Measurements from ENCODE around the gene WDR93.

Gene WDR93

GRCh38 chr15:89690276-89691218 is at the start of gene WDR93, which contains the start of gene PEX11A:
WDR93 (plus strand) TSS chr15:89690811; CDS start chr15:89701747, 10,936 bp downstream.
PEX11A (minus strand) TSS chr15:89690754; CDS start chr15:89690632, 122 bp downstream.
- Mint-ChIP-seq H3K4me1 (peaks cover 16% of the 10 kb centered on the region), H3K27ac (peak within 1 kb of the TSS; percentile 63 to 85), H3K27me3 (no peaks in the 10 kb centered on the region), H3K9me3 (no peaks in the 10 kb centered on the region), H3K4me3 (peak within 1 kb of the TSS; percentile 83 to 95)
- ATAC-seq (peak; percentile 95), DNase-seq (peak; percentile 71 to 76)

- DNase-seq (no peak), ATAC-seq (no peak)
- H3K27ac Mint-ChIP-seq, result no peak overlapping the region
- no peaks in the 10 kb centered on the region for H3K9me3 Mint-ChIP-seq
- no peaks in the 10 kb centered on the region for H3K27me3 Mint-ChIP-seq
- H3K4me3 Mint-ChIP-seq, result no peak overlapping the region
- no peaks in the 10 kb centered on the region for H3K4me1 Mint-ChIP-seq
These were observed 49.6 kb upstream of the WDR93 start for GRCh38 chr15:89641053-89641452.

GRCh38 chr15:89642106-89642505 is 48.5 kb upstream of the WDR93 start:
- Mint-ChIP-seq H3K27me3 (peaks cover 5% of the 10 kb centered on the region), H3K9me3 (no peaks in the 10 kb centered on the region), H3K27ac (no peak overlapping the region), H3K4me1 (peaks cover 4% of the 10 kb centered on the region), H3K4me3 (no peak overlapping the region)
- ATAC-seq, result no peak
- DNase-seq, result no peak

GRCh38 chr15:89645680-89646079 is 44.9 kb upstream of the WDR93 start:
- Mint-ChIP-seq H3K4me1 (peaks cover 8% of the 10 kb centered on the region), H3K27me3 (peaks cover 9% of the 10 kb centered on the region), H3K27ac (no peak overlapping the region), H3K4me3 (no peak overlapping the region), H3K9me3 (no peaks in the 10 kb centered on the region)
- no peak for ATAC-seq
- DNase-seq, result no peak

- H3K27ac Mint-ChIP-seq, result peak overlapping the region; percentile 16 to 54
- H3K27me3 Mint-ChIP-seq, result peaks cover 9% of the 10 kb centered on the region
- H3K4me3 Mint-ChIP-seq, result no peak overlapping the region
- DNase-seq, result no peak
- ATAC-seq, result peak; percentile 8
- no peaks in the 10 kb centered on the region for H3K9me3 Mint-ChIP-seq
- H3K4me1 Mint-ChIP-seq, result peaks cover 8% of the 10 kb centered on the region
These were observed 44.0 kb upstream of the WDR93 start for GRCh38 chr15:89646416-89647141.

- Mint-ChIP-seq H3K4me3 (no peak overlapping the region), H3K27me3 (peaks cover 14% of the 10 kb centered on the region), H3K9me3 (no peaks in the 10 kb centered on the region), H3K4me1 (peaks cover 8% of the 10 kb centered on the region), H3K27ac (no peak overlapping the region)
- DNase-seq (peak; percentile 62 to 74), ATAC-seq (peak; percentile 64)
These were observed 43.3 kb upstream of the WDR93 start for GRCh38 chr15:89647191-89647851.

- no peak overlapping the region for H3K27ac Mint-ChIP-seq
- peak; percentile 39 for ATAC-seq
- no peaks in the 10 kb centered on the region for H3K9me3 Mint-ChIP-seq
- H3K27me3 Mint-ChIP-seq, result peaks cover 24% of the 10 kb centered on the region
- peaks cover 12% of the 10 kb centered on the region for H3K4me1 Mint-ChIP-seq
- DNase-seq, result no peak
- no peak overlapping the region for H3K4me3 Mint-ChIP-seq
These were observed 42.3 kb upstream of the WDR93 start for GRCh38 chr15:89648106-89649012.

GRCh38 chr15:89649013-89649625 is 41.5 kb upstream of the WDR93 start:
- H3K27ac Mint-ChIP-seq, result peak overlapping the region in 1 of 2 donors; percentile 67
- peaks cover 16% of the 10 kb centered on the region for H3K4me1 Mint-ChIP-seq
- no peak for DNase-seq
- H3K4me3 Mint-ChIP-seq, result no peak overlapping the region
- H3K9me3 Mint-ChIP-seq, result no peaks in the 10 kb centered on the region
- ATAC-seq, result peak; percentile 22
- H3K27me3 Mint-ChIP-seq, result peaks cover 32% of the 10 kb centered on the region

GRCh38 chr15:89649716-89650115 is 40.9 kb upstream of the WDR93 start:
- Mint-ChIP-seq H3K9me3 (no peaks in the 10 kb centered on the region), H3K4me3 (no peak overlapping the region), H3K27ac (peak overlapping the region in 1 of 2 donors; percentile 67), H3K4me1 (peaks cover 22% of the 10 kb centered on the region), H3K27me3 (peaks cover 38% of the 10 kb centered on the region)
- DNase-seq, result no peak
- ATAC-seq, result no peak

GRCh38 chr15:89652131-89652530 is 38.5 kb upstream of the WDR93 start:
- H3K4me1 Mint-ChIP-seq, result peaks cover 33% of the 10 kb centered on the region
- DNase-seq (no peak), ATAC-seq (no peak)
- H3K27me3 Mint-ChIP-seq, result peaks cover 50% of the 10 kb centered on the region
- no peak overlapping the region for H3K4me3 Mint-ChIP-seq
- no peaks in the 10 kb centered on the region for H3K9me3 Mint-ChIP-seq
- H3K27ac Mint-ChIP-seq, result no peak overlapping the region

- no peak overlapping the region for H3K27ac Mint-ChIP-seq
These were observed 37.9 kb upstream of the WDR93 start for GRCh38 chr15:89652666-89653065.

GRCh38 chr15:89653578-89653977 is 37.0 kb upstream of the WDR93 start:
- Mint-ChIP-seq H3K4me1 (peaks cover 29% of the 10 kb centered on the region), H3K4me3 (no peak overlapping the region), H3K27ac (no peak overlapping the region), H3K27me3 (peaks cover 60% of the 10 kb centered on the region), H3K9me3 (no peaks in the 10 kb centered on the region)
- ATAC-seq (no peak), DNase-seq (no peak)

More at GRCh38 chr15:89652666-89653065, 37.9 kb upstream of the WDR93 start:
- Mint-ChIP-seq H3K27me3 (peaks cover 51% of the 10 kb centered on the region), H3K4me1 (peaks cover 29% of the 10 kb centered on the region), H3K9me3 (no peaks in the 10 kb centered on the region), H3K4me3 (no peak overlapping the region)
- no peak for DNase-seq
- no peak for ATAC-seq

GRCh38 chr15:89654301-89654761 is 36.3 kb upstream of the WDR93 start:
- DNase-seq (no peak), ATAC-seq (no peak)
- Mint-ChIP-seq H3K27me3 (peaks cover 65% of the 10 kb centered on the region), H3K4me1 (peaks cover 29% of the 10 kb centered on the region), H3K9me3 (no peaks in the 10 kb centered on the region), H3K27ac (peak overlapping the region in 1 of 2 donors; percentile 58), H3K4me3 (peak overlapping the region; percentile 88 to 95)
